Measurements from ENCODE around the gene OR5T2.
"Not testable (repeated sequence)": the region's sequence is repeated elsewhere in the genome, so short reads cannot be mapped to it uniquely, and the experiment has no call there.

Gene OR5T2

GRCh38 chr11:56234155-56234554 is at the start of gene OR5T2:
TSS of gene OR5T2 (minus strand) at chr11:56234255. CDS start at chr11:56233062, 1,193 bp downstream.
- no peak for DNase-seq (ENCODE audit: low spot score)

DNA sequence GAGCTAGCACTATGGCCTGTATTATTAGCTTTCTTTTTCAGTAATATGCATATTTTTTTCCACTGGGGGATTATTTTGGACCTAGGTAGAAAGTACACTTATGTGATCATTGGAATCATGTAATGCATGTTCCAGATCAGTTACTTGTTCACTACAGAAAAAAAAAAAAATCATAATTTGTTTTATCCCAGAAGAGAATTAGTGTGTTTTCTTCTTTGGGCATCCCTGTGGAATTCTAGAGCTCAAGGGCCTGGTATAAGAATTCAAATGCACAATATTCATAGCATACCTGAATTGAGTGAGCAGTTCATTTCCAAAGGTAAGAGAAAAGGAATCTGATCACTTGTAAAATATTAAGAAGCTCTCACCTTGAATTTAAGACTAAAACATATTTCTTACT is 39.8 kb upstream of the OR5T2 start, which contains the start of gene OR5T1:
Gene OR5T1, plus strand, starts transcription at position 301 of the 400 bp plus-strand sequence. CDS start 1,485 bp downstream, outside the sequence.
- DNase-seq (ENCODE audit: low spot score): no peak

GRCh38 chr11:56271092-56271491 is 37.0 kb upstream of the OR5T2 start:
- no peak for DNase-seq (ENCODE audit: low spot score)

GRCh38 chr11:56251954-56252353 is 17.9 kb upstream of the OR5T2 start, which contains the start of gene OR5T3:
TSS of gene OR5T3 (plus strand) at chr11:56252254. CDS start at chr11:56252254, 0 bp downstream.
- DNase-seq (ENCODE audit: low spot score): no peak

DNA sequence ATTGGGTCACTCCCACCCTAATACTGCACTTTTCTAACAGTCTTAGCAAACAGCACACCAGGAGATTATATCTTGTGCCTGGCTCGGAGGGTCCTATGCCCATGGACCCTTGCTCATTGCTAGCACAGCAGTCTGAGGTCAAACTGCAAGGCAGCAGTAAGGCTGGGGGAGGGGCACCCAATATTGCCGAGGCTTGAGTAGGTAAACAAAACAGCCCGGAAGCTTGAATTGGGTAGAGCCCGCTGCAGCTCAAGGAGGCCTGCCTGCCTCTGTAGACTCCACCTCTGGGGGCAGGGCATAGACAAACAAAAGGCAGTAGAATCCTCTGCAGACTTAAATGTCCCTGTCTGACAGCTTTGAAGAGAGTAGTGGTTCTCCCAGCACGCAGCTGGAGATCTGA is 14.3 kb downstream of the OR5T2 start:
- DNase-seq (ENCODE audit: low spot score): not testable (repeated sequence)

- no peak for DNase-seq (ENCODE audit: low spot score)
Observed at GRCh38 chr11:56214537-56214936, 19.5 kb downstream of the OR5T2 start.

DNA sequence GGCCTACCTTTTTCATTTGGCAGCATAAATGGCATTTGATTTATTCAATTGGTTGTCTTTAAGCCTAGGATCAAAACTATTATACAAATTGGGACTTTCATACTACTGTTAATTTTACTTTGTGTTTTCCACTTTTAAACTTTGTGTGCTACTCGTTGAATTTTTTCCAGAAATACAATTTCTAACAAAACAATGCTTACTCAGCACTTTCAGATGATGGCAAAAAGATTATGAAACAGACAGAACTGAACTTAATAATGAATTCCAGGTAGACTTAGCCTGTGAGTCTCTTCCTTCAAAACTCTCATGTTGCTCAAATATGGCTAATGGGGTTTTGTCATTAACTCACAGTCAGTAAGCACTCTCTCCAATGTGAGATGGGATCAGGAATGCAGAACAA is 26.3 kb downstream of the OR5T2 start:
- DNase-seq (ENCODE audit: low spot score): no peak

DNA sequence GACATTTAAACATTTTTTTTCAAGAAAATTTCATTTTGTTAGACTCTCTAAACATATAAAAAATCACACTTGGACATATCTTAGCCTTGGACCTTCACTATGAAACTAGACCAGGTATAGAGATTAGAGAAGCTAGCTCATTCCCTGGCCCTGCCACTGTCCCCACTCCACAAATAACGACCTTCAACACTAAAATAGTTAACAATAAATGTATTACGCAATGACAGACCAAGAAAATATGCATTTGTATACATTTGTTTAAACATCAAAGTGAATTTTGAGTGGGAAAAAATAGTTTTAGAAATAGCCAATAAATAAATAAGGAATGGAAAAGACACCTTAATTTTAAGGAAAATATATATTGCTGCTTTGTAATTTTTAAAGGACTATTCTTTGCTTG is 36.7 kb downstream of the OR5T2 start:
- no peak for DNase-seq (ENCODE audit: low spot score)

GRCh38 chr11:56196705-56197104 is 37.4 kb downstream of the OR5T2 start:
- no peak for DNase-seq (ENCODE audit: low spot score)

- DNase-seq (ENCODE audit: low spot score): no peak
Observed at GRCh38 chr11:56188602-56189001, 45.5 kb downstream of the OR5T2 start.

GRCh38 chr11:56183459-56183858 is 50.6 kb downstream of the OR5T2 start:
- no peak for DNase-seq (ENCODE audit: low spot score)

Data from hematopoietic multipotent progenitor cell treated with erythropoietin and hydrocortisone succinate and interleukin-3 and kit ligand, for 15 days (in vitro differentiated cells).